Thoracic aorta (tissue), 2 donors: ENCODE data around the gene TSNAXIP1. TPM values are rescaled to one million over a fixed set of nuclear protein-coding genes. Genes with fewer than 3 reads are reported as not detected.

Source experiments
- ATAC-seq: fragments of 150-250 bp; one replicate; pipeline ENCODE4 v1.8.0; 2017; ENCODE audit warnings: low read depth; ENCODE audit not compliant: insufficient number of reproducible peaks, low FRiP score
- DNase-seq: peaks from one replicate; pipeline ENCODE4 v3.0.0-alpha.2; 2020; ENCODE audit warnings: low spot score
- H3K27ac ChIP-seq, 2 donors: fragments of 200-600 bp; sonication (generic); 1 replicate in 1 of 2; 2 replicates in 1 of 2; pipeline ENCODE4 v1.5.1; 2016; ENCODE audit warnings: mild to moderate bottlenecking in 2 of 2, moderate library complexity in 2 of 2
- H3K27me3 ChIP-seq: fragments of 200-600 bp; sonication (generic); replicated peaks from 2 replicates; pipeline ENCODE4 v1.6.0; 2016; ENCODE audit warnings: mild to moderate bottlenecking; ENCODE audit not compliant: insufficient read depth
- H3K36me3 ChIP-seq: fragments of 200-600 bp; sonication (generic); one replicate; pipeline ENCODE4 v1.5.1; 2016
- H3K4me1 ChIP-seq, 2 donors: fragments of 200-600 bp; sonication (generic); 1 replicate in 1 of 2; 2 replicates in 1 of 2; pipeline versions ENCODE4 v1.5.1 to v1.6.0; 2016; ENCODE audit warnings: low read depth in 2 of 2, mild to moderate bottlenecking in 1 of 2; ENCODE audit not compliant: control insufficient read depth in 1 of 2
- H3K4me3 ChIP-seq: fragments of 200-600 bp; sonication (generic); 2 replicates; pipeline ENCODE4 v1.5.1; 2016; ENCODE audit warnings: mild to moderate bottlenecking
- H3K9me3 ChIP-seq: fragments of 200-600 bp; sonication (generic); 2 replicates; pipeline ENCODE4 v1.5.1; 2016
- CTCF ChIP-seq: fragments of 200-600 bp; sonication (generic); IDR thresholded peaks from one replicate; pipeline ENCODE4 v1.5.1; 2019; ENCODE audit warnings: antibody characterized with exemption
- total RNA-seq, 2 donors: library from RNA; depleted of rRNA; stranded (reverse); fragments of >200 nt; gene quantifications; one replicate each; pipeline versions ENCODE4 v1.1.0 to v1.2.3, GENCODE V29; 2016

Gene TSNAXIP1
- total RNA-seq, 2 donors from 2014 or later, result 4.1 to 8.5 TPM

DNA sequence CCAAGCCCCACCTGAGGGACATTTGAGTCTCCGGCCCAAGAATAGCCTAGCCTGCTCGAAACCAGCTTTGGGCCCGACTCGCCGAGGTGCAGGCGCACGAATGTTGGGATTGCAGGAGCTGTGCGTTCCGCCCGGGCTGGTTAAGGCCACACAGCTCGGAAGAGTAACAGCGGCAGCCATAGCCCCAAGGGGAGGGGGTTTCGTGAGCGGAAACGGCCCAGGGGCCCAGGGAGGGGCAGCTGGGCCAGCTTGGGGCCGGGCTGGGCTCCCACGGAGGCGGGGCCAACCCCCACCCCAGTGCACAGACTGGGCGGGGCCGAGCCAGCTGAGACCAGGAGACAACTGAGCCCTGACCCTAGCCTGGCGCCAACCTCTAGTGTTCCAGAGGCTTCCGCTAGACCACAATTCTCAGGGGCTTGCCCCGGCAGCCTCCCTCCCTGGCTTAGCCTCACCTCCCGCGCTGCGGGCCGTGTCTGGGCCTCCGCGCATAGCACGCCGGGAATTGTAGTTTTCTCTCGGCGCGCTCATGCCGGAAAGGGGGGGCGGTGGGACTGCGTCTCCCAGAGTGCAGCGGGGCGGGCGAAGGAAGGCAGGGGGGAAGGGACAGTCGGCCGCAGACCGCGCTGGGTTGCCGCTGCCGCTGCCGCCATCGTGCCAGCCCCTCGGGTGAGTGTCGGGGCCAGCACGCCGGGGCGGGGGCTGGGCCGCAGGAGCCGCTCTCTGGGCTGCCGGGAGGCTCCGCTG, 39.8 kb downstream of the TSNAXIP1 start, which contains the start of gene NUTF2:
TSS of gene NUTF2 (plus strand) at position 614 of the 744 bp plus-strand sequence. CDS start 18,198 bp downstream, outside the sequence.
- peak within 1 kb of the TSS; percentile 100 for H3K4me3 ChIP-seq
- ATAC-seq (peak; percentile 81), DNase-seq (peak; percentile 73)
- H3K36me3 ChIP-seq, result peaks cover 2% of the 10 kb centered on the region
- no peaks in the 10 kb centered on the region for H3K9me3 ChIP-seq
- TF ChIP-seq CTCF, result no peak
- H3K27ac ChIP-seq, result peak within 1 kb of the TSS; percentile 89 to 97
- peaks cover 40 to 52% of the 10 kb centered on the region in 2 donors for H3K4me1 ChIP-seq
- H3K27me3 ChIP-seq, result no peaks in the 10 kb centered on the region

DNA sequence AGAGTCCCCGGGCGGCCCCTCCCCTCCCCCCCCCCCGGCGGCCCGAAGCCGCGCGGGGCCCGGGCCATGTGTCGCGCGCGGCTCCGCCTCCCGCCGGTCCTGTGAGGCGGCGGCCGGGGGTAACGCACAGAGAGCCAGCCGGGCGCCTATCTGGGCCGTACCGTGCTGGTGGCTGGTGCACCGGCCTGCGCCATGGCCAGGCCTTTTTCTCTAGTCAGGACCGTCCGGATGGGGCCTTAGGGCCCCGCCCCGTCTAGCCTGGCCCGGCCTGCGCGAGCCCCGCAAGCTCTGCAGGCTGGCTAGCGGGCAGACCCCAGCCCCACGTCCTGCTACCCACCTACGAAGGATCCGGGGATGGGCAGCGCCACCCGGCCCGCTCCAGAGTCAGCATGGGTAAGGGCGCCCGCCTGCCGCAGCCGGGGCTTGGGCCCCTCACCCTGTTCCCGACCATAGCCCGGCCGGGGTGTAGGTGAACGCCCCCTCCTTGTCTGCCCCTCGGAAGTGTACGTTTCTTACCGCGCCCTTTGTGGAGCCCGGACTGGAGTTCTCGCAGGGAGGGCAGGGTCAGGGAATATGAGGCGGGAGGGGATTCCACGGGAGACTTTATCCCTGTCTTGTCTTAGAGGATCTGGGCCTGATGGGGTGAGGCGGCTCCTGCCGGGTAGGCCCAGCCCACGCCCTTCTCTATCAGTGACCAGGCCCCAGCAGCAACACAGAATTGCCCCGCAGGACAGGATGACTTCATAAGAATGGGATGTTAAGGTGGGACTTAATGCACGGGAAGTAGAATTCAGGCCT, 40.6 kb downstream of the TSNAXIP1 start, which contains the start of gene CENPT:
TSS of gene CENPT (minus strand) at position 630 of the 798 bp plus-strand sequence. CDS start 13,834 bp downstream, outside the sequence.
- Histone ChIP-seq H3K9me3 (no peaks in the 10 kb centered on the region), H3K36me3 (peaks cover 2% of the 10 kb centered on the region), H3K4me3 (peak within 1 kb of the TSS; percentile 100), H3K27ac (peak within 1 kb of the TSS; percentile 89 to 97), H3K4me1 (peaks cover 40 to 52% of the 10 kb centered on the region in 2 donors), H3K27me3 (no peaks in the 10 kb centered on the region)
- ATAC-seq (peak; percentile 34), DNase-seq (no peak)
- TF ChIP-seq CTCF, result no peak

DNA sequence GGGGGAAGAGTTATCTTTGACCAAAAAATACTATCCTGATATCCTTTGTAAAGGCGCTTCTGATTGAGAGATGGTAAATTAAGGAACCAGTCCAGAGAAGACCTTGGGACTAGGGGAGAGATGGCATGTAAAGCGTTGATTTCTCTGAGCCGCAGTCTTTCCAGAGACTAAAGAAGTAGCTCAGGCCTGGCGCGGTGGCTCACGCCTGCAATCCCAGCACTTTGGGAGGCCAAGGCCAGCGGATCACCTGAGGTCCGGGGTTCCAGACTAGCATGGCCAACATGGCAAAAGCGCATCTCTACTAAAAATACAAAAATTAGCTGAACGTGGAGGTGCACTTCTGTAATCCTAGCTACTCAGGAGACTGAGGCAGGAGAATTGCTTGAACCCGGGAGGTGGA, 41.4 kb downstream of the TSNAXIP1 start:
- no peak for TF ChIP-seq CTCF
- H3K4me3 ChIP-seq, result peak overlapping the region; percentile 100
- H3K4me1 ChIP-seq, result peaks cover 40 to 49% of the 10 kb centered on the region in 2 donors
- ATAC-seq (no peak), DNase-seq (no peak)
- H3K36me3 ChIP-seq, result peaks cover 2% of the 10 kb centered on the region
- H3K27ac ChIP-seq, result peak overlapping the region; percentile 89 to 97
- H3K9me3 ChIP-seq, result no peaks in the 10 kb centered on the region
- H3K27me3 ChIP-seq, result no peaks in the 10 kb centered on the region

GRCh38 chr16:67853670-67854069, 47.0 kb downstream of the TSNAXIP1 start:
- Histone ChIP-seq H3K4me3 (no peak overlapping the region), H3K4me1 (peaks cover 17 to 38% of the 10 kb centered on the region in 2 donors), H3K27ac (no peak overlapping the region), H3K36me3 (peaks cover 2% of the 10 kb centered on the region), H3K9me3 (no peaks in the 10 kb centered on the region), H3K27me3 (no peaks in the 10 kb centered on the region)
- no peak for ATAC-seq
- DNase-seq, result no peak
- no peak for TF ChIP-seq CTCF

DNA sequence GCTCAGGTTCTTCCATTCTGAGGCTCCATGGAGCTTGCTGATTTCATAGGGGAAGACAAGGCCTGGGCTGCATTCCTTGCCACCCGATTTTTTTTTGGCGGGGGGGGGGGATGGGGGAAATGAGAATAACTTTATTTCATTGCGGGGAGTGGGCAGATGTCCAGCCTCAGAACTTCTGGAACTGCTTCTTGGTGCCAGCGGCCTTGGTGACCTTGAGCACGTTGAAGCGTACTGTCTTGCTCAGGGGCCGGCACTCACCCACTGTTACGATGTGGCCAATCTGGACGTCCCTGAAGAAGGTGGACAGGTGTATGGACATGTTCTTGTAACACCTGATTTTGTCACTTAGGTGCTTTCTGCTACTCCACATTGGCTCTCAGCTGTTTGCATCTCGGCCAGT, 49.1 kb downstream of the TSNAXIP1 start:
- peak overlapping the region in 1 of 2 donors; percentile 10 for H3K27ac ChIP-seq
- no peak overlapping the region for H3K4me3 ChIP-seq
- no peaks in the 10 kb centered on the region for H3K9me3 ChIP-seq
- H3K27me3 ChIP-seq, result no peaks in the 10 kb centered on the region
- no peak for TF ChIP-seq CTCF
- H3K4me1 ChIP-seq, result peaks cover 15 to 38% of the 10 kb centered on the region in 2 donors
- ATAC-seq (no peak), DNase-seq (no peak)
- peaks cover 2% of the 10 kb centered on the region for H3K36me3 ChIP-seq
